Measurements from ENCODE around the gene HDAC7.

GRCh38 chr12:47768323-47768811 lies 51.3 kb downstream of the HDAC7 start:
- TF ChIP-seq EP300 (IDR thresholded peaks at IDR 0.05; ENCODE audit: borderline replicate concordance) (peak; percentile 98), EGR1 (IDR thresholded peaks at IDR 0.05) (no peak), TAF1 (IDR thresholded peaks at IDR 0.05; ENCODE audit: low read depth) (no peak), NFIC (IDR thresholded peaks at IDR 0.05) (peak; percentile 95), MAX (IDR thresholded peaks at IDR 0.05) (peak; percentile 60; the same call in 1 of the 2 replicates), REST (IDR thresholded peaks at IDR 0.05; ENCODE audit: low read depth) (no peak), YY1 (IDR thresholded peaks at IDR 0.05; ENCODE audit: low read depth) (peak; percentile 63; the same call in 1 of the 2 replicates), RAD21 (IDR thresholded peaks at IDR 0.05; ENCODE audit: low read depth) (0 out of 2 replicates have a peak, but pooled peaks have one; percentile 5)
